ENCODE results near the gene LMBRD2. TPM values are rescaled to one million over a fixed set of nuclear protein-coding genes. Genes with fewer than 3 reads are reported as not detected.

LMBRD2 gene
- total RNA-seq, 1 donor from 2014 or later = 9.9 TPM

GRCh38 chr5:36170832-36171424 is 19.2 kb upstream of the LMBRD2 start:
- no peaks in the 10 kb centered on the region for H3K27me3 Mint-ChIP-seq
- H3K4me3 Mint-ChIP-seq = no peak overlapping the region
- peaks cover 36% of the 10 kb centered on the region for H3K36me3 Mint-ChIP-seq
- TF ChIP-seq CTCF (conservative IDR thresholded peaks at IDR 0.05) = no peak
- H3K27ac Mint-ChIP-seq = no peak overlapping the region
- no peaks in the 10 kb centered on the region for H3K9me3 Mint-ChIP-seq
- H3K4me1 Mint-ChIP-seq (ENCODE audit: unreplicated experiment) = no peaks in the 10 kb centered on the region
- DNase-seq (ENCODE audit: extremely low spot score, unreplicated experiment) = no peak

- DNase-seq (ENCODE audit: extremely low spot score, unreplicated experiment) = no peak
- Mint-ChIP-seq H3K4me3 (no peak overlapping the region), H3K27ac (no peak overlapping the region), H3K9me3 (no peaks in the 10 kb centered on the region), H3K27me3 (no peaks in the 10 kb centered on the region), H3K36me3 (peaks cover 28% of the 10 kb centered on the region), H3K4me1 (ENCODE audit: unreplicated experiment) (no peaks in the 10 kb centered on the region)
- no peak for TF ChIP-seq CTCF (conservative IDR thresholded peaks at IDR 0.05)
These were observed 17.1 kb upstream of the LMBRD2 start for GRCh38 chr5:36168737-36169136.

GRCh38 chr5:36164461-36164860 is 12.8 kb upstream of the LMBRD2 start:
- no peak for DNase-seq (ENCODE audit: extremely low spot score, unreplicated experiment)
- H3K4me3 Mint-ChIP-seq = no peak overlapping the region
- TF ChIP-seq CTCF (conservative IDR thresholded peaks at IDR 0.05) = no peak
- H3K4me1 Mint-ChIP-seq (ENCODE audit: unreplicated experiment) = peaks cover 4% of the 10 kb centered on the region
- no peaks in the 10 kb centered on the region for H3K9me3 Mint-ChIP-seq
- no peak overlapping the region for H3K27ac Mint-ChIP-seq
- H3K36me3 Mint-ChIP-seq = peaks cover 46% of the 10 kb centered on the region
- H3K27me3 Mint-ChIP-seq = no peaks in the 10 kb centered on the region

- Mint-ChIP-seq H3K27ac (no peak overlapping the region), H3K9me3 (no peaks in the 10 kb centered on the region)
- no peak for DNase-seq (ENCODE audit: extremely low spot score, unreplicated experiment)
These were observed 11.3 kb upstream of the LMBRD2 start for GRCh38 chr5:36162810-36163486.

GRCh38 chr5:36161361-36161760 is 9.7 kb upstream of the LMBRD2 start:
- Mint-ChIP-seq H3K9me3 (no peaks in the 10 kb centered on the region), H3K4me3 (no peak overlapping the region), H3K36me3 (peaks cover 53% of the 10 kb centered on the region), H3K4me1 (ENCODE audit: unreplicated experiment) (peaks cover 24% of the 10 kb centered on the region), H3K27me3 (no peaks in the 10 kb centered on the region), H3K27ac (no peak overlapping the region)
- TF ChIP-seq CTCF (conservative IDR thresholded peaks at IDR 0.05) = no peak
- DNase-seq (ENCODE audit: extremely low spot score, unreplicated experiment) = no peak

More at GRCh38 chr5:36162810-36163486, 11.3 kb upstream of the LMBRD2 start:
- peaks cover 10% of the 10 kb centered on the region for H3K4me1 Mint-ChIP-seq (ENCODE audit: unreplicated experiment)
- TF ChIP-seq CTCF (conservative IDR thresholded peaks at IDR 0.05) = no peak
- H3K27me3 Mint-ChIP-seq = no peaks in the 10 kb centered on the region
- no peak overlapping the region for H3K4me3 Mint-ChIP-seq
- H3K36me3 Mint-ChIP-seq = peaks cover 54% of the 10 kb centered on the region
